GM12873 (cell line): ENCODE measurements around the gene MS4A8.

Experiments used
- TF ChIP-seq, protein P1 (sequence below): IDR thresholded peaks from 2 replicates; pipeline ENCODE4 v1.5.1; 2012; ENCODE audit warnings: low read depth, mild to moderate bottlenecking, moderate library complexity, low read length, control low read depth; ENCODE audit not compliant: insufficient read depth; ENCODE audit errors: missing control alignments

Gene MS4A8, protein sequence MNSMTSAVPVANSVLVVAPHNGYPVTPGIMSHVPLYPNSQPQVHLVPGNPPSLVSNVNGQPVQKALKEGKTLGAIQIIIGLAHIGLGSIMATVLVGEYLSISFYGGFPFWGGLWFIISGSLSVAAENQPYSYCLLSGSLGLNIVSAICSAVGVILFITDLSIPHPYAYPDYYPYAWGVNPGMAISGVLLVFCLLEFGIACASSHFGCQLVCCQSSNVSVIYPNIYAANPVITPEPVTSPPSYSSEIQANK

DNA sequence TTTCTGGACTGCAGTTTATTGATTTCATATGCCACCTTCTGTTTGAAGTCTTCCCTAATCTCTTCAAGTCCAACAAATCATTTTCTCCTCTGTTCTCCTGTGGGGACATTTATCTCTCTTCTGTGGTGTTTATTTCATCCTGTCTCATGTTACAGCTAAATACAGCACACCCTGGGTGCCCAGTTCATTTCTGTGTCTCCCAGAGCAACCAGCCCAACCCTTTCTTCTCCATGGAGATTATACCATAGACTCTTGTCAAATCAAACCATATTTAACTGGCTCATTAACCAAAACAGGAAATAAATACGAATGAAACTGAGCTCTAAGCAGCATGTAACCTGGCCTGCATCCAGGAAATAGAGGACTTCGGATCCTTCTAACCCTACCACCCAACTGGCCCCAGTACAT lies at the start of gene MS4A8:
Gene MS4A8, plus strand, starts transcription at position 329 of the 408 bp plus-strand sequence. CDS start 1,249 bp downstream, outside the sequence.
- TF ChIP-seq, protein P1, sequence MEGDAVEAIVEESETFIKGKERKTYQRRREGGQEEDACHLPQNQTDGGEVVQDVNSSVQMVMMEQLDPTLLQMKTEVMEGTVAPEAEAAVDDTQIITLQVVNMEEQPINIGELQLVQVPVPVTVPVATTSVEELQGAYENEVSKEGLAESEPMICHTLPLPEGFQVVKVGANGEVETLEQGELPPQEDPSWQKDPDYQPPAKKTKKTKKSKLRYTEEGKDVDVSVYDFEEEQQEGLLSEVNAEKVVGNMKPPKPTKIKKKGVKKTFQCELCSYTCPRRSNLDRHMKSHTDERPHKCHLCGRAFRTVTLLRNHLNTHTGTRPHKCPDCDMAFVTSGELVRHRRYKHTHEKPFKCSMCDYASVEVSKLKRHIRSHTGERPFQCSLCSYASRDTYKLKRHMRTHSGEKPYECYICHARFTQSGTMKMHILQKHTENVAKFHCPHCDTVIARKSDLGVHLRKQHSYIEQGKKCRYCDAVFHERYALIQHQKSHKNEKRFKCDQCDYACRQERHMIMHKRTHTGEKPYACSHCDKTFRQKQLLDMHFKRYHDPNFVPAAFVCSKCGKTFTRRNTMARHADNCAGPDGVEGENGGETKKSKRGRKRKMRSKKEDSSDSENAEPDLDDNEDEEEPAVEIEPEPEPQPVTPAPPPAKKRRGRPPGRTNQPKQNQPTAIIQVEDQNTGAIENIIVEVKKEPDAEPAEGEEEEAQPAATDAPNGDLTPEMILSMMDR: no peak

GRCh38 chr11:60657888-60658287 lies 41.5 kb upstream of the MS4A8 start:
- TF ChIP-seq, protein P1: peak; percentile 22

DNA sequence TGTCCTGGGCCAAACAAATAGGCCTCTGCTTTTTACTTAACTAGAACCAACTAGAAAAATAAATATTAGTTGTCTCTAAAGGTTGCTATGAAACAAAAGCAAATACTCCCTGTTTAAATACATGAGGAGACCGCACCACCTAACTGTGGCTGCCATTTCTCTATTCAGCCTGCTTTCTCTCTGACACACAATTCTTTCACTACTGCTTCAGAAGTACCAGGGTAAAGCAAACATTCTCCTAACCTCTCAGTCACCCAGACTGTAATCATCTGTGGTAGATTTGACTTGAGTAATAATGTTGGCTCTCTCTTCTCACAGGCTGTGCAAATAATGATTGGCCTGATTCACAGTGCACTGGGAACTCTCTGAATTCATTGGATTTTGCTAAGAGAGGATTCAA lies 41.0 kb upstream of the MS4A8 start:
- TF ChIP-seq, protein P1: no peak

DNA sequence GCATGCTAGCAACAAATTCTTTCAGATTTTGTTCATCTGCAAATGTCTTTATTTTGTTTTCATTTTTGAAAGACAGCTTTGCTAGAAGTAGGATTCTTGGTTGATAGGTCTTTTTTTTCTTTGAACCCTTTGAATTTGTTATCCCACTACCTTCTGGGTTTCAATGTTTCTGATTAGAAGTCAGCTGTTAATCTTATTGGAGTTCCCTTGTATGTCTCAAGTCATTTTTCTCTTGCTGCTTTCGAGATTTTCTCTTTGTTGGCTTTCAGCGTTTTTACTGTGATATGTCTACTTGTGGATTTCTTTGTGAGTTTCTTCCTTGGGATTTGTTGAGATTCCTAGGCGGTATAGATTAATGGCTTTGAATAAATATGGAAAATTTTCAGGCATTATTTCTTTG lies 27.2 kb upstream of the MS4A8 start:
- TF ChIP-seq, protein P1: no peak

- TF ChIP-seq, protein P1: no peak
Observed at GRCh38 chr11:60679879-60680278, 19.5 kb upstream of the MS4A8 start.

- TF ChIP-seq, protein P1: no peak
Observed at GRCh38 chr11:60680455-60681119, 18.8 kb upstream of the MS4A8 start.

DNA sequence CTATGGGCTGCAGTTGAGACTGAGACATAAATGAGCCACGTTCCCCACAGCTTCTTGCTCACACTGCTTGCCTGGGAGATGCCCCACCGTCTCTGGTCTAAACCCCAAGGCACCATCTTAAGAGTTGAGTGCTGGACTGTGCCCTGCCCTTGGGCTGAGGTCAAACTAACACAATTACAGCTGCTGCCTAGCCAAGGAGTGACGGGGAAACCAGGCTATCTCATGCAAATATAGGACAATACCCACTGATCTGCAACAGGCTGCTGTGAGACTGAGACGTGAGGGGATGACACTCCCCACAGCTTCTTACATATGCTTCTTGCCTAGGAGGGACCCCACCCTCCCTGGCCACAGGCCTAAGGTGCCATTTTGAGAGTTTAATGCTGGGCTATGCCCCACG lies 7.8 kb upstream of the MS4A8 start:
- TF ChIP-seq, protein P1: no peak
